GM06990 (cell line): ENCODE data around the gene LHX3.

ENCODE experiments used
- DNase-seq: peaks from one replicate; pipeline ENCODE4 v3.0.0-alpha.2; 2011; ENCODE audit not compliant: insufficient read length; ENCODE audit errors: extremely low read depth
- H3K27me3 ChIP-seq: replicated peaks from 2 replicates; pipeline ENCODE4 v1.6.0; 2011; ENCODE audit warnings: low read length; ENCODE audit not compliant: control insufficient read depth, insufficient read depth
- H3K36me3 ChIP-seq: 2 replicates; pipeline ENCODE4 v1.5.1; 2011; ENCODE audit warnings: low read length; ENCODE audit not compliant: control insufficient read depth, insufficient read depth
- H3K4me3 ChIP-seq: replicated peaks from 2 replicates; pipeline ENCODE4 v1.5.1; 2011; ENCODE audit warnings: low read depth, mild to moderate bottlenecking, control low read depth, low read length
- TF ChIP-seq, protein P1 (sequence below): IDR thresholded peaks from 2 replicates; pipeline ENCODE4 v1.5.1; 2011; ENCODE audit warnings: low read length, control low read depth, mild to moderate bottlenecking, inconsistent platforms; ENCODE audit not compliant: insufficient read depth, poor library complexity, severe bottlenecking

LHX3 gene

DNA sequence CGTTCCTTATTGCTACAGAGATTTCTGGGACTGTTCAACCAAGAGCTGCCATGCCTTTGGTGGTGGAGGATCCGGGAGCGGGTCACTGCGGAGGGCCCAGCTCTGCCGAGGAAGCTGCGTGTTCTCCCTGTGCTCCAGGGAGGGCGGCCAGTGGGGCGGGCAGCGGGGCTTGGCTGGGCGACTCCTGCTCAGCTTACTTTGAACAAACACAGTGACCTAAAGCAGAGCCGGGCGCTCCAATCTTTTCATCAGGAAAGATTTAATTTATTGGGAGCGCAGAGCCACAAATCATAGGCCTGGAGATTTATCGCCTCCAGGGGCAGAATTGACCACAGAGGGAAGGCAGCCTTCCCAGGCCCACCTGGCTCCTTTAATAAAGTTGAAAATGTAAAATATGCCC is 27.7 kb downstream of the LHX3 start:
- DNase-seq: no peak
- no peaks in the 10 kb centered on the region for H3K36me3 ChIP-seq
- no peaks in the 10 kb centered on the region; the same call in 1 of the 2 replicates for H3K27me3 ChIP-seq
- TF ChIP-seq, protein P1, sequence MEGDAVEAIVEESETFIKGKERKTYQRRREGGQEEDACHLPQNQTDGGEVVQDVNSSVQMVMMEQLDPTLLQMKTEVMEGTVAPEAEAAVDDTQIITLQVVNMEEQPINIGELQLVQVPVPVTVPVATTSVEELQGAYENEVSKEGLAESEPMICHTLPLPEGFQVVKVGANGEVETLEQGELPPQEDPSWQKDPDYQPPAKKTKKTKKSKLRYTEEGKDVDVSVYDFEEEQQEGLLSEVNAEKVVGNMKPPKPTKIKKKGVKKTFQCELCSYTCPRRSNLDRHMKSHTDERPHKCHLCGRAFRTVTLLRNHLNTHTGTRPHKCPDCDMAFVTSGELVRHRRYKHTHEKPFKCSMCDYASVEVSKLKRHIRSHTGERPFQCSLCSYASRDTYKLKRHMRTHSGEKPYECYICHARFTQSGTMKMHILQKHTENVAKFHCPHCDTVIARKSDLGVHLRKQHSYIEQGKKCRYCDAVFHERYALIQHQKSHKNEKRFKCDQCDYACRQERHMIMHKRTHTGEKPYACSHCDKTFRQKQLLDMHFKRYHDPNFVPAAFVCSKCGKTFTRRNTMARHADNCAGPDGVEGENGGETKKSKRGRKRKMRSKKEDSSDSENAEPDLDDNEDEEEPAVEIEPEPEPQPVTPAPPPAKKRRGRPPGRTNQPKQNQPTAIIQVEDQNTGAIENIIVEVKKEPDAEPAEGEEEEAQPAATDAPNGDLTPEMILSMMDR: no peak
- no peak overlapping the region for H3K4me3 ChIP-seq

DNA sequence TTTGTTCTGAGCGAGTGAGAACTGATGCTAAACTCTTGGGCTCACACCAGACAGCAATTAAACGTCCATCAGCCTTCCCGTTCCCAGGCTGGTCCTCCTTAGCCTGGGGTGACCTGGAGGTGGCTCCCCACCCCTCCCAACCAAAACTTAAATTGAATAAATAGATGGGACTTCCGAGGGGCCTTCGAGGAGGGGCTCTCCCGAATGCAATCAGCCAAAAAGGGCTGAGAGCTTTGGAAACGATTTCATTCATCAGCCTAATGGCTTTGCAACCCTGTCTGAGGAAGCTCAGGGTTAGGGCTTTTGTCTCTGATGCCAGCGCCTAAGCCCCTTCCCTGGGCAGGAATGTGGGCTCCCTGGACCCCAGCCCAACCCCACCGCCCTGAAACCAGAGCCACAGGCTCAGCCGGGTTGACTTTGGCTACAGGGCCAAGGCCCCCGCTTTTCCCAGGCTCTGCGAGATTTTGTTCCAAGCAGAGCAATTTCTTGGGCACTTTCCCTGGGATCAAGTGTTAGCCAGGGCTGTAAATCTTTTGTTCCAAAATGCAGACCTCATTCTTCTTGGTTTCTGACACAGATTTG is 29.2 kb downstream of the LHX3 start:
- Histone ChIP-seq H3K36me3 (no peaks in the 10 kb centered on the region), H3K4me3 (no peak overlapping the region), H3K27me3 (no peaks in the 10 kb centered on the region; the same call in 1 of the 2 replicates)
- DNase-seq: no peak
- TF ChIP-seq, protein P1: no peak

DNA sequence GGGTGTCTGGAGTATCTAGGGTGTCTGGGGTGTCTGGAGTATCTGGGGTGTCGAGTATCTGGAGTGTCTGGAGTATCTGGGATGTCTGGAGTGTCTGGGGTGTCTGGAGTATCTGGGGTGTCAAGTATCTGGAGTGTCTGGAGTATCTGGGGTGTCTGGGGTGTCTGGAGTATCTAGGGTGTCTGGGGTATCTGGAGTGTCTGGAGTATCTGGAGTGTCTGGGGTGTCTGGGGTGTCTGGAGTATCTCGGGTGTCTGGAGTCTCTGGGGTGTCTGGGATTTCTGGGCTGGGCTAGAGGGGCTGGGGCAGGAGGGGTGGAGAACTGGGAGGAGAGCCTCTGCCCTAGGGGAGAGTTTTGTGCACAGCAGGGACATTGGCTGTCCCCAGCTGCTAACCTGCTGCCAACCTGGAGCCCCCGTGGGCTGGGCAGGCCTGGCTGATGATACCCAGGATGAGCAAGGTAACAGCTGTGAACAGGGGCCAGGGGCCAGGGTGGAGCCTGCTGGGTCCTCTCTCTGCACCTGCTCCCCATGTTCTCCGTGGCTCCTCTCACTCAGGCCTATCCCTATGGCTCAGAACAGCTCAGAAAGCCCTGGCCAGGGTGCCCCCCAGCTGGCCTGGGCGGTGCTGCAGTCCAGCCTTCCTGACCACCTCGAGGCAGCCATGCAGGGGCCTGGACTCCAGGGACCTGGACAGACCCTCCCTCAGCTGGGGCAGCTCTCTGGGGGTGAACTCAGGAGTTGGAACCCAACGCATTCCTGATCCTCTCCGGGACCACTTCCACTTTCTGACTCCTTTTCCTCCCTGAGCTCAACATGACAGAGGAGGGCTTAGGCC is 29.9 kb downstream of the LHX3 start:
- no peak for DNase-seq
- no peaks in the 10 kb centered on the region; the same call in 1 of the 2 replicates for H3K27me3 ChIP-seq
- no peaks in the 10 kb centered on the region for H3K36me3 ChIP-seq
- TF ChIP-seq, protein P1: no peak
- H3K4me3 ChIP-seq: no peak overlapping the region

DNA sequence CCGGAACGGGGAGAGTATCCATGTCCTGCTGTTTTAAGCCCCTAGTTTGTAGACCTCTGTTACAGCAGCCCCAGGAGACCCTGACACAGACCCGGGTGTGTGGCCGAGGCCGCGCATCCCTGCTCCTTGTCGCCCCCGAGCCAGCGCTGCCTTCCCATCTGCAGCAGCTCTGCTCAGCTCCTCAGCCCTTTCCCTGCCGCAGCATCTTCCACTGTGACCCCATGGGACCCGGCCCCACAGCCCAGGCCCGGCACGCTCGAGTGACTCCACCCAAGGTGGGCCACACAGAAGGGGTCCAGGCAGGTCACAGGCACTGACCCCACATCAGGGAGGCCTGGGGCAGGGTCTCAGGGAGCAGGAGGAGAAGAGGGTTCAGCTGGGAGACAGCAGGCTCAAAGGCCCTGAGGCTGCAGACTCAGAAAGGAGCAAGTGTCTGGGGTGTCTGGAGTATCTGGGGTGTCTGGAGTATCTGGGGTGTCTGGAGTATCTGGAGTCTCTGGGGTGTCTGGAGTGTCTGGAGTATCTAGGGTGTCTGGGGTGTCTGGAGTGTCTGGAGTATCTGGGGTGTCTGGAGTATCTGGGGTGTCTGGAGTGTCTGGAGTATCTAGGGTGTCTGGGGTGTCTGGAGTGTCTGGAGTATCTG is 31.2 kb downstream of the LHX3 start:
- TF ChIP-seq, protein P1: no peak
- Histone ChIP-seq H3K36me3 (no peaks in the 10 kb centered on the region), H3K4me3 (no peak overlapping the region), H3K27me3 (peaks cover 1% of the 10 kb centered on the region; the same call in 1 of the 2 replicates)
- DNase-seq: no peak

DNA sequence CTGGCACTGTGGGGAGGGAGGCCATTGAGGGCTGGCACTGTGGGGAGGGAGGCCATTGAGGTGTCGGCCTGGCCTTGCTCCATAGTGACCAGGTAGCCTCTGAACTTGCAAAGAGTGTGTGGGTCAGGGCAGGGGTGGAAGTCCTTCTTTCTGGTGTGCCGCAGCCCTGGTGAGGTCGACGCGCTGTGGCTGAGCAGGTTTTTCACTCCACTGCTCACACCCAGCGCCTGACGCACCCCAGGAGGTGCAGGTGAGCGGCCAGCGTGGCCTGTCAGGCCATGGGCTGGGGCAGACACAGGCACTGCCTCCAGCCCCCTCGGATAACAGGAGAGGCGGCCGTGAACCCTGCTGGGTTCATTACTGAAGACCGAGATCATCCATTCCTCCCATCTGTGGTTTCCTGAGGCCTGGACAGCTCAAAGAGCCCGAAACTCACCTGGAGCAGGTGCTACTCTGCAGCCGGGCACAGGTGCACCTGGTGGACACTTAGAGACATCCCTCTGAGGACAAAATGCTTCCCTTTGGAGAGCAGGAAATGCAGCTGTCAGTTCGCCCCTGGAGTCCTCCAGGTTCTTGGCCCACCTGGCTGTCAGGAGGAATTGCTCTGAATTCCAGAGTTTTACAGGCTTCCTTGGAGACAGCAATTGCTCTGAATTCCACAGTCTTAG is 32.4 kb downstream of the LHX3 start:
- no peak overlapping the region for H3K4me3 ChIP-seq
- no peaks in the 10 kb centered on the region for H3K36me3 ChIP-seq
- TF ChIP-seq, protein P1: no peak
- peaks cover 1% of the 10 kb centered on the region; the same call in 1 of the 2 replicates for H3K27me3 ChIP-seq
- DNase-seq: no peak
